ENCODE results near the gene SURF2. TPM values are rescaled to one million over a fixed set of nuclear protein-coding genes. Genes with fewer than 3 reads are reported as not detected.
A peak's percentile ranks its signal among the peaks of the same experiment; 100 is the strongest.

Gene SURF2
- total RNA-seq, 2 donors from 2014 or later = 16.4 to 57.6 TPM

- TF ChIP-seq CTCF (IDR thresholded peaks at IDR 0.05) (no peak), POLR2AphosphoS5 (IDR thresholded peaks at IDR 0.05) (no peak), POLR2A (IDR thresholded peaks at IDR 0.05) (no peak)
- no peak overlapping the region for H3K27ac ChIP-seq
- no peak overlapping the region for H3K4me3 ChIP-seq
- no peak for DNase-seq (ENCODE audit: low spot score)
- intact Hi-C loops (cut with DNase I) = no loop called here
- H3K27me3 ChIP-seq (replicated peaks; ENCODE audit: insufficient read depth) = no peaks in the 10 kb centered on the region
- peaks cover 19% of the 10 kb centered on the region for H3K4me1 ChIP-seq (replicated peaks)
- H3K36me3 ChIP-seq = peaks cover 11 to 30% of the 10 kb centered on the region in 2 donors
- no peaks in the 10 kb centered on the region for H3K9me3 ChIP-seq
- 92% methylated on average over 6 of the region's 6 CpGs for WGBS
Measured at GRCh38 chr9:133345596-133345995, 10.8 kb upstream of the SURF2 start.

- DNase-seq (ENCODE audit: low spot score) = no peak
- peak overlapping the region in 1 of 2 donors; percentile 88 for H3K27ac ChIP-seq
- no peaks in the 10 kb centered on the region for H3K9me3 ChIP-seq
- H3K4me1 ChIP-seq (replicated peaks) = peaks cover 19% of the 10 kb centered on the region
- peaks cover 11 to 34% of the 10 kb centered on the region in 2 donors for H3K36me3 ChIP-seq
- peak overlapping the region in 1 of 2 donors; percentile 96 for H3K4me3 ChIP-seq
- WGBS = 55% methylated on average over 13 of the region's 15 CpGs
- TF ChIP-seq POLR2AphosphoS5 (IDR thresholded peaks at IDR 0.05) (no peak), CTCF (IDR thresholded peaks at IDR 0.05) (no peak), POLR2A (IDR thresholded peaks at IDR 0.05) (no peak)
- H3K27me3 ChIP-seq (replicated peaks; ENCODE audit: insufficient read depth) = no peaks in the 10 kb centered on the region
- intact Hi-C loops (cut with DNase I) = no loop called here
Measured at GRCh38 chr9:133346021-133346785, 10.1 kb upstream of the SURF2 start.

GRCh38 chr9:133347515-133347984, 8.8 kb upstream of the SURF2 start:
- intact Hi-C loops (cut with DNase I) = no loop called here
- H3K4me1 ChIP-seq (replicated peaks) = peaks cover 19% of the 10 kb centered on the region
- no peaks in the 10 kb centered on the region for H3K27me3 ChIP-seq (replicated peaks; ENCODE audit: insufficient read depth)
- peak overlapping the region; percentile 96 for H3K4me3 ChIP-seq
- TF ChIP-seq POLR2A (IDR thresholded peaks at IDR 0.05) (no peak), POLR2AphosphoS5 (IDR thresholded peaks at IDR 0.05) (no peak), CTCF (IDR thresholded peaks at IDR 0.05) (no peak)
- no peak for DNase-seq (ENCODE audit: low spot score)
- peak overlapping the region; percentile 88 to 89 for H3K27ac ChIP-seq
- under 1% methylated on average over 37 of the region's 41 CpGs for WGBS
- H3K36me3 ChIP-seq = peaks cover 16 to 32% of the 10 kb centered on the region in 2 donors
- no peaks in the 10 kb centered on the region for H3K9me3 ChIP-seq

GRCh38 chr9:133347985-133348717, 8.2 kb upstream of the SURF2 start, which contains the start of the genes MED22 and RPL7A:
MED22 (minus strand) TSS chr9:133348131; CDS start chr9:133346662, 1,469 bp downstream.
RPL7A (plus strand) TSS chr9:133348218; CDS start chr9:133348244, 26 bp downstream.
- peaks cover 19% of the 10 kb centered on the region for H3K4me1 ChIP-seq (replicated peaks)
- H3K9me3 ChIP-seq = no peaks in the 10 kb centered on the region
- under 1% methylated on average over 56 of the region's 64 CpGs for WGBS
- H3K4me3 ChIP-seq = peak within 1 kb of the TSS; percentile 96
- TF ChIP-seq POLR2AphosphoS5 (IDR thresholded peaks at IDR 0.05) (peak; percentile 96), CTCF (IDR thresholded peaks at IDR 0.05) (peak in 2 of 4 experiments; percentile 23 to 34), POLR2A (IDR thresholded peaks at IDR 0.05) (peak; percentile 52)
- intact Hi-C loops (cut with DNase I) = no loop called here
- peak within 1 kb of the TSS; percentile 88 to 89 for H3K27ac ChIP-seq
- H3K36me3 ChIP-seq = peaks cover 12 to 27% of the 10 kb centered on the region in 2 donors
- DNase-seq (ENCODE audit: low spot score) = peak; percentile 94
- no peaks in the 10 kb centered on the region for H3K27me3 ChIP-seq (replicated peaks; ENCODE audit: insufficient read depth)
